ENCODE results near the gene PTPRM. TPM values are rescaled to one million over a fixed set of nuclear protein-coding genes. Genes with fewer than 3 reads are reported as not detected.

The PTPRM gene
- total and polyA plus RNA-seq, 2 of the 8 experiments (the other 6 are each of a cell fraction or from before 2014, with no cell fraction given) = 4.1 to 7.0 TPM

GRCh38 chr18:7597500-7597899 is 30.4 kb downstream of the PTPRM start (continued):
- TF ChIP-seq CHD7 (IDR thresholded peaks at IDR 0.05; ENCODE audit: insufficient replicate concordance, low read length) (no peak), SRF (IDR thresholded peaks at IDR 0.05; ENCODE audit: low read depth, low read length) (no peak), SP4 (IDR thresholded peaks at IDR 0.05; ENCODE audit: low read length) (no peak), POLR2A (IDR thresholded peaks at IDR 0.05; ENCODE audit: control extremely low read depth in 1 of 2, low read depth in 2 of 2, low read length in 2 of 2) (no peak), CBX5 (IDR thresholded peaks at IDR 0.05; ENCODE audit: low read depth, low read length) (no peak), USF2 (IDR thresholded peaks at IDR 0.05; ENCODE audit: low read length) (no peak), MAX (IDR thresholded peaks at IDR 0.05) (no peak), SP1 (IDR thresholded peaks at IDR 0.05; ENCODE audit: low read depth, low read length) (no peak)
